Activated CD8-positive, alpha-beta memory T cell treated with anti-CD3 and anti-CD28 coated beads for 1 hour (primary cell): Measurements from ENCODE around the gene MYH10.
"Not testable (repeated sequence)": the region's sequence is repeated elsewhere in the genome, so short reads cannot be mapped to it uniquely, and the experiment has no call there.

ENCODE experiments used
- DNase-seq, 2 donors: peaks; one replicate each; pipeline ENCODE4 v3.0.0-alpha.2; 2020; ENCODE audit warnings: low read depth in 1 of 2; ENCODE audit errors: extremely low read depth in 1 of 2

The MYH10 gene

DNA sequence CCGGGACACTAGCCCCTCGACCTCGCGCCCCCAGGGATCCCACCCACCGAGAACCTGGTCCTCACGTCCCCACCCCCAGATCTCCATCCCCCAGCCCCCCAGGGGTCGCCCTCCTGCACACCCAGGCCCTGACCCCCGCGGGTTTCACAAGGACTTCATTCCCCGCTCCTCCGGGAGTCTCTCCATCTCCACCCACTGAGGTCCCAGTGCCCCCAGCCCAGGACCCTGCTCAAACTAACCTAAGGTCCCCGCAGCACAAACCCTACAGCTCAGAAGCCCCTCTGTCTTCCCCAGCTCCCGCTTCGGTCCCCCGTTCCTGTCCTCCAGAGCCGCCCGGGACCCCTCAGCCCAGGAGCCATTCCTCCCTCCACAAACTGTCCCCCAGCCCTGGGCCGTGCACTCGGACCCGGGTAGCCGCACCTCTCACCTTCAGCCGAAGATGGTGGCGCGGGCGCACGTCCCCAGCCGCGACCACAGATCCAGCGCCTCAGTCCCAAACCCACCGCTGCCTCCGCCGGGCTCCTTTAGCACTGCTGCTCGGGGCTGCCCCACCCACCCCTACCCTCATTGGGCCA is at the start of gene MYH10:
Gene MYH10 (minus strand): TSS at position 499 of the 575 bp plus-strand sequence. CDS start 7,479 bp downstream, outside the sequence.
- DNase-seq: no peak

- no peak for DNase-seq
These were observed 48.6 kb upstream of the MYH10 start for GRCh38 chr17:8679126-8679525.

DNA sequence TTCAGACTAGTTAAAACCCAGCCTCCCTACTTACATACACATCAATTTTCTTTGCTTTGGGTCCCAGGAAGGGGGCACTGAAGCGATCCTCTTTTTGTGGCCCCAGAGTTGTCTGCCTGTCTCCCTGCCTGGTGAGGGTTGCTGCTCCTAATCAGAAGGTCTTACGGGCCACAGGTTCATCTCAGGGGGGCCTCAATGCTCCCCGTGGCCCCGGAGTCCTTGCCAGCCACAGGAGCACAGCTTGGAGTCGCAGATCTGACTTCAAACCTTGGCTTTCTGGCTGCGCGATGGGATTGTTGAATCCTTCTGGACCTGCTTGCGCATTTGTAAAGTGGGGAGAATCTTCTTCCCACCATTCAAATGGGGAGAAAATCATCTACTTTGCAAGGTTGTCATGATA is 44.8 kb upstream of the MYH10 start:
- no peak for DNase-seq

DNA sequence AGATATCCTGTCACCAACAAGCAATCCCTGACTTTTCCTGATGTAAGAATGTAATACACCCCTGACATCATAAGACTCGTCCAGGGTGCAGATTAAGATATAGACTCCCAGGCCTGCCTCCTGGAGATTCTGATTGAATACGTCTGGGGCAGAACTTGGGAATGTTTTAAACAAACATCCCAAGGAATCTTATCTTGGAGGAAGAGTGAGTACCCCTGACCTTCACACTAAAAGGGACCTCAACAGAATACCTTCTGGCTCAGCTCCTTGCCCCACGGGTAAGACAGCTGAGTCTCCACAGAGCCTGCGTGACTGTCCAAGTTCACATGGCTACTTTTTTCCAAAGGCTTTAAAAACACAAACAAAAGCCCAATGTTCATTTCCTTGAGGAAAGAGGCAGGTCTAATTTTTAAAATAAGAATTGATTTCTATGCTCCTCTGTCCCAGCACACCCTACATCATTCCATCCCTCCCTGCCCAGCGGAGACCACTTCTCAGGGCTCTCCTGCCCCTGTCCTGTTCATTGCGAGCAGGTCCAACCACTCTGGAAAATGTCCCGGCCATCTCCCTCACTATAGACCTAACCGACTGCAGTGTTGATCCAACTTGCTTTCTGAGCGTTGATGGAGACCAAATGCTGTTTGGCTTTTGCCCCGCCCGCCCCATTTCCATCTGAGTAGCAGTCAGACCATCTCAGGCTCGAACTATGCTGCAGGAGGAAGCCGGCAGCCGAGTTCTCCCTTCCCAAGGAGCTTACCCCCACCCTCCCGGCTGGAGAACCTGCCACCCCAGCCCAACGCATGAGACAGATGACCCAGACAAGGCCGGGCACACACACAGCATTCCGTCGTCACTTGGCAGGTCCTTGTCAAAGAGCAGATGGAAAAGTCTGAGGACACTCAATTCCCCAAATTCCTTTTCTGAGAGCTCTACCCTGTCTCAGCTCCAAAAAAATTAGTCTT is 44.1 kb upstream of the MYH10 start:
- no peak for DNase-seq

DNA sequence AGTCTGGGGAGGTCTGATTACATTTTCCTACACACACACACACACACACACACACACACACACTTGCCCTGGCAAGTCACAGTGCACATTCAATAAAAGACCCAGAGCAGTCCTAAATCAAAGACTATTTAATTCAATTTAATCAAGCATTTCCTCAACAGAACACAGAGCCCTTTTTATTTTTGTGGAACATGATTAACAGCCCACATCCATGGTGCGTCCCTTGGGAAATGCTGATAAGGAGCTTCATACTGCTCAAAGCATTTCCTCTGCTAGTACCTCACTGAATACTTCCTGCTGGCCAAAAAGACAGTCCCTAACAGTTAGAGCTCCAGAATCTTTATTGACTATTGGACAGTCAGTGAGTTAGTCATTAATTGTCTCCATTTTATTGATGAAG is 43.1 kb upstream of the MYH10 start:
- no peak for DNase-seq

DNA sequence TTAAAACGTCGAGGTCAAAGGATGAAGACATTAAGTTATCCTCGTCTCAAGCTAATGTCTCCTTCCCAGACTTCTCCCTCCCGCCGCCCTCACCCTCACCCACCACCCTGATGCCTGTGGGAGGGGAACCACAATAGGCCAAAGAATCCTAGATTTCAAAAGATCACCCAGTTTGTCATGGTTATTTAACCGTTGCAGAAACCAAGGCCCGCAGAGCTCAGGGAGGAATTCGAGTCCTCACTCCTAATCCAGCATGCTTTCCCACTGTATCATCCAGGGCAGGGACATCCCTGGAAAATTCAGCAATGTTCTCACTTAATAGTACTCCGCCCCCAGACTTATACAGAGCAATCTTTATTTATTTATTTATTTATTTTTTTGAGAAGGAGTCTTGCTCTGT is 41.8 kb upstream of the MYH10 start:
- no peak for DNase-seq

GRCh38 chr17:8670421-8670820 is 39.9 kb upstream of the MYH10 start:
- no peak for DNase-seq

DNA sequence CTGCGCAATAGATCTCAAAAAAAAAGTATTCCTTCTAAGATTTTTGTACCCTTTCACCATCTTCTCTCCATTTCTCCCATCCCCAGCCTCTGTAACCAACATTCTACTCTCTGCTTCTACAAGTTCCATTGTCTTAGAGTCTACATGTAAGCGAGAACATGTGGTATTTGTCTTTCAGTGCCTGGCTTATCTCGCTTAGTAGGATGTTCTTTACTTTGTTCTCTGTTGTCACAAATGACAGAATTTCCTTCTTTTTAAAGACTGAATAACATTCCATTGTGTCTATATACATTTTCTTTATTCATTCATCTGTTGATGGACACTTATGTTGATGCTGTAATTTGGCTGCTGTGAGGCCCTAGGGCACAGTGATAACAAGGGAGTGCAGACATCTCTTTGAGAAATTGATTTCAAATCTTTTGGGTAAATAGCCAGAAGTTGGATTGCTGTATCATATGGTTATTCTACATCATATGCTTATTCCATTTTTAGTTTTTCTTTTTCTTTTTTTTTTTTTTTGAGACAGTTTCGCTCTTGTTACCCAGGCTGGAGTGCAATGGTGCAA is 37.7 kb upstream of the MYH10 start:
- no peak for DNase-seq

GRCh38 chr17:8667421-8667820 is 36.9 kb upstream of the MYH10 start:
- no peak for DNase-seq

GRCh38 chr17:8665684-8666083 is 35.2 kb upstream of the MYH10 start:
- DNase-seq: no peak

GRCh38 chr17:8664456-8665126 is 34.1 kb upstream of the MYH10 start:
- no peak for DNase-seq

DNA sequence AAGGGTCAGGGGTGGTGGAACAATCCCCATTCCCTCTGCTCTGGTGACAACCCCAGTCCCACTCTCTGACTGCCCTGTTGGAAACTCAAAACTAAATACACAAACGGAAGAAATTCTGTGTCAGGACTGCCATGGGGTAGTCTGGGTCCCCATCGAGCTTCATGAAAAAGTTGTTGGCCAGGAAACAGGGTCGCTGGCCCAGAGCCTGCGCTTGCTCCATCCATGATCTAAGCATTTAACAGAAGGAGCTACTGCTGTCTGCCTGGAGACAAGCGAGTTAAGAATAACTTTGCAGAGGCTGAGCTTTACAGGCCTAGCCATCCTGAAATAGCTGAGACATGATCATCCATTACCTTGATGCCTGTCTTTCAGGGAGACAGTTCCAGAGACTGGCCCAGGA is 32.4 kb upstream of the MYH10 start:
- no peak for DNase-seq

DNA sequence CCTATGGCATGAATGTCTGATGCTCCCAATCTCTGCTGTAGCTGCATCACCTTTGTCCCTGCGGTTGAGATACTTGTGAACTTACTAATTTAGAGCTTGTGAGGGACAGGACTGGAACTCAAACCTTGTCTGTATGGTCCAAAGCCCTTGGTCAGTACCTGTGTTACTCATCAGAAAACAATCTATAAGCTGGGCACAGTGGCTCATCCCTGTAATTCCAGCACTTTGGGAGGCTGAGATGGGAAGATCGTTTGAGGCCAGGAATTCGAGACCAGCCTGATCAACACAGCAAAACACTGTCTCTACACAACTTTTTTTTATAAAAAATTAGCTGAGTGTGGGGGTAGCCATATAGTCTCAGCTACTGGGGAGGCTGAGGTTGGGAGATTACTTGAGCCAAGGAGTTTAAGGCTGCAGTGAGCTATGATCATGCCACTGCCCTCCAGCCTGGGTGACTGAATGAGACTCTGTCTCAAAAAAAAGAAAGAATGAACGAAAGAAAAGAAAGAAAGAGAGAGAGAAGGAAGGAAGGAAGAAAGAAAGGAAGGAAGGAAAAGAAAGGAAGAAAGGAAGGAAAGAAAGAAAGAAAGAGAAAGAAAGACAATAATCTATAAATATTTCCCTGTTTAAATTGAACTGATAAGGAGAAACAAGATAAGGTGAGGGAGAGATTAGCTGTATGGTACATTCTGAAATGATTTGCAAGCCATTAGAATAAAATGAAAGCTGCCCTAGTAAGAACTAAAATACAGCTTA is 31.7 kb upstream of the MYH10 start:
- DNase-seq: no peak

- DNase-seq: not testable (repeated sequence)
These were observed 30.2 kb upstream of the MYH10 start for GRCh38 chr17:8660709-8661108.

DNA sequence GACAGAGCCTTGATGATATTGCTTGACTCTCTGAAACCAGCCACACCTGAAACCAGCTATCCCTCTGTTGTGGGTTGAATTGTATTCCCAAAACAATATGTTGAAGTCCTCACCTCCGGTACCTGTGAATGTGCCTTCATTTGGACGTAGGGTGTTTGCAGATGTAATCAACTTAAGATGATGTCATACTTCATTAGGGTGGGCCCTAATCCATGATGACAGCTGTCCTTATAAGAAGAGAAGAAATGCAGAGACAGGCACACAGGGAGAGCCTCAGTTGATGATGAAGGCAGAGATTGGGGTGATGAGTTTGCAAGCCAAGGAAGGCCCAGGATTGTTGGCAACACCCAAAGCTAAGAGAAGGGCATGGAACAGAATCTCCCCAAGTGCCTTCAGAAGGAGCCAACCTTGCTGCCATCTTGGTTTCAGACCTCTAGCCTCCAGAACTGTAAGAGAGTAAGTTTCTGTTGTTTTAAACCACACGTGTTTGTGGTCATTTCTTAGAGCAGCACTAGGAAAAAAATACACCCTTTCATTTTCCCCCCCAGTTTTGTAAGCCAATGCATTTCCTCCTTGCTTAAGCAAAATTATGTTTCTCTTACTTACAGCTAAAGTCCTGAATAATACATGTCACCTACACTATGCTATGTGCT is 29.4 kb upstream of the MYH10 start:
- no peak for DNase-seq

DNA sequence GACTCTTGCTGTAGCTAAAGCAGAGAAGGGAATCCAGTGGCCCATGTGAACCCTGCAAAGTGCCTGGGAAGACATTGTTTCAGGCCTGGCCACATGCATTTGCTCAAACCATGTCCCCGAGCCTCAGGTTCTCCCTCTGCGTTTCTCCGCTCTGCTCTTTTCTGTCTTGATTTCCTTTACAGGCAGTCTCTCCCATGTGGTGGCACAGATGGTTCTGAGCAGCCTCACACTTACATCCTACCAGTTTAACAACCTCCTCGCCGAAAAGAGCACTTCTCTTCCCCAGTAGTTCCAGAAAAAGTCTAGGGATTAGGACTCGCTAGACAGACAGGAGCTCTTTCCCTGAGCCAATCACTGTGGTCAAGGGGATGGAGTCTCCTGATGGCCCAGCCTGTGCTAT is 28.3 kb upstream of the MYH10 start:
- no peak for DNase-seq

GRCh38 chr17:8656693-8657092 is 26.2 kb upstream of the MYH10 start:
- DNase-seq: no peak

- no peak for DNase-seq
These were observed 24.3 kb upstream of the MYH10 start for GRCh38 chr17:8654822-8655221.

DNA sequence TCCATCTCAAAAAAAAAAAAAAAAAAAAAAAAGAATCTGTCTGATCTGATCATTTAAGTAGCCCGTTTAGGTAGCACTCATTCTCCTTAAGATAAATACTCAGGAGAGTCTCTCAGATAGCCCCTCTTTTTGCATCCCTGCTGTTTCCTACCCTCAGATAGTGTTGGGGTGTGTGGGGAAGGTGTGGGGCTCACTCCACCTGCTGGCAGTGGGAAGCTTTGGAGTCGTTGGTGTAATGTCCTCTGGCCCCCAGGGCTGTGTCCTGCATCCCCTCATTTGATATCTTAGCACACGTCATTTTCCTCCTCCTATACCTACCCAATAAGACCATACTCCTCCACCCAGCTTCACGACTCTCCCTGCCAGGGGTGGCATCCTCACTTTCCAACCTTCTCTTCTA is 20.5 kb upstream of the MYH10 start:
- no peak for DNase-seq

GRCh38 chr17:8650119-8650499 is 19.6 kb upstream of the MYH10 start:
- DNase-seq: no peak
